Eye (tissue), 1 donor: ENCODE results near the gene LFNG.
"Not testable (repeated sequence)": the region's sequence is repeated elsewhere in the genome, so short reads cannot be mapped to it uniquely, and the experiment has no call there.

ENCODE experiments used
- DNase-seq: peaks from one replicate; pipeline ENCODE4 v3.0.0-alpha.2; 2015

The LFNG gene

DNA sequence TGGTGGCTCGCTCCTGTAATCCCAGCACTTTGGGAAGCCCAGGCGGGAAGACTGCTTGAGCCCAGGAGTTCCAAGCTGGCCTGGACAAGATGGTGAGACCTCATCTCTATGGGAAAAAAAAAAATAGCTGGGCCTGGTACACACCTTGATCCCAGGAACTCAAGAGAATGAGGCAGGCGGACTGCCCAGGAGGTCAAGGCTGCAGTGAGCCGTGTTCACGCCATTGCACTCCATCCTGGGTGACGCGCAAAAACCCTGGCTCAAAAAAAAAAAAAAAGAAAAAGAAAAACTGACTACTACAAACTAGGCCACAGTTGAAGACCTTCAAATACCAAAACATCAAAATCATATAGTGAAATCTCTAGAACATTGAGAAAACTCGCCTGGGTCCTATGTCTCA is 31.8 kb downstream of the LFNG start:
- DNase-seq = no peak

DNA sequence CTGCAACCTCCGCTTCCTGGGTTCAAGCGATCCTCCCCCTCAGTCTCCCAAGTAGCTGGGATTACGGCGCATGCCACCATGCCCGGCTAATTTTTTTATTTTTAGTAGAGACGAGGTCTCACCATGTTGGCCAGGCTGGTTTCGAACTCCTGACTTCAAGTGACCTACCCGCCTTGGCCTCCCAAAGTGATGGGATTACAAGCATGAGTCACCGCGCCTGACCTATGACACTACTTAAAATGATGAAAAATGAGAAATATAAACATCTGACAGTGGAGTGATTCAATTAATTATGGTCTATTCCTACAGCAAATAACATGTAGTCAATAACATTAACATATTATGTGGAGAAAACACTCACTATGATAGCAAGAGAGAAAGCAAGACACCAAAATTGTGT is 33.5 kb downstream of the LFNG start:
- no peak for DNase-seq

DNA sequence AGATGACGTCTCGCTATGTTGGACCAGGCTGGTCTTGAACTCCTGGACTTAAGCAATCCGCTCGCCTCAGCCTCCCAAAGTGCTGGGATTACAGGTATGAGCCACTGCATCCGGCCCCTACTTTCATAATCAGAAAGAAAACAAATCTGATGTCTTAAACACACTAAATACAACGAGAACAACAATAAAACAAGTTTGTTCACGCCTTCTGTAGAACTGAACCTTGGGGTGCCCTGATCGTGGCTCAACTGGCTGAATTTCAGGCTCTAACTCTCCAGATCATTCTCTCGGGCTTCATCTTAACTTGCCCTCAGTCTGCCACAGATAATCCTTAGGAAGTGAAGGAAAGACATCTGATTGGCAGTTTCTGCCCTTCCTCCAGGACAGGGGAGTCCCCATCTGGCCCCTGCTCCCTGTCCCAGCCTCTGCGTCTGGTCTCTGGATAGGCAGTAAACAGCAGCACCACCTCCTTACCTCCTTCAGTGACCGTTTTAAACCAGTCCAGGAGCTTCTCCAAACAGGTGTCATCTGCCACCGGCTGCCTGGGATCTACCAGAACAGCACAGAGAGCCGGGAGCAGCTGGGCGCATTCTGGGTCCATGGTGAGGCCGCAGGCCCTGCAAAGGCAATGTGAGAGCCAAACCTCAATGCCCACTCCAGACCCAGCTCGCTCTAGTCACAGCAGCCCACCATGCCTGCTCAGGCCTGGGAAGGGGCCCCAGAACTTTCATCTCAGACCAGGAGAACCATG is 34.4 kb downstream of the LFNG start:
- no peak for DNase-seq

DNA sequence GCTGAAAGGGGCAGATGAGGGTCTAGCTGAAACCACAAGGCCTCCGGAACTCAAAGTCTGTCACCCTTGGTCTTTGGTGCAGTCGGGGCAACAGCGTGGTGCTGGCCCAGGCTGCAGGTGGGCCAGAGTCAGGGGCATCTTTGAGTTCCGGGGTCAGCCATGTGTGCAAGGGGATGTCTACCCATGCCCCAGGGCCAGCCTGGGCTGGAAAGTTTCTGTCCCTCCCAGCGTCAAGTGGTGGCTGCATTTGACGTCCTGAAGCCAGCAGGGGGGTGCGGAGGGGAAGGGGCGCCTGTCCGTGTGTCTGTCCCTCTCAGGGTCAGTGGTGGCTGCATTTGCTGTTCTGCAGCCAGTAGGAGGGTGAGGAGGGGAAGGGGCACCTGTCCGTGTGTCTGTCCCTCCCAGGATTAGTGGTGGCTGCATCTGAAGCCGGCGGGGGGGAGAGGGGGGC is 35.1 kb downstream of the LFNG start:
- DNase-seq = no peak

DNA sequence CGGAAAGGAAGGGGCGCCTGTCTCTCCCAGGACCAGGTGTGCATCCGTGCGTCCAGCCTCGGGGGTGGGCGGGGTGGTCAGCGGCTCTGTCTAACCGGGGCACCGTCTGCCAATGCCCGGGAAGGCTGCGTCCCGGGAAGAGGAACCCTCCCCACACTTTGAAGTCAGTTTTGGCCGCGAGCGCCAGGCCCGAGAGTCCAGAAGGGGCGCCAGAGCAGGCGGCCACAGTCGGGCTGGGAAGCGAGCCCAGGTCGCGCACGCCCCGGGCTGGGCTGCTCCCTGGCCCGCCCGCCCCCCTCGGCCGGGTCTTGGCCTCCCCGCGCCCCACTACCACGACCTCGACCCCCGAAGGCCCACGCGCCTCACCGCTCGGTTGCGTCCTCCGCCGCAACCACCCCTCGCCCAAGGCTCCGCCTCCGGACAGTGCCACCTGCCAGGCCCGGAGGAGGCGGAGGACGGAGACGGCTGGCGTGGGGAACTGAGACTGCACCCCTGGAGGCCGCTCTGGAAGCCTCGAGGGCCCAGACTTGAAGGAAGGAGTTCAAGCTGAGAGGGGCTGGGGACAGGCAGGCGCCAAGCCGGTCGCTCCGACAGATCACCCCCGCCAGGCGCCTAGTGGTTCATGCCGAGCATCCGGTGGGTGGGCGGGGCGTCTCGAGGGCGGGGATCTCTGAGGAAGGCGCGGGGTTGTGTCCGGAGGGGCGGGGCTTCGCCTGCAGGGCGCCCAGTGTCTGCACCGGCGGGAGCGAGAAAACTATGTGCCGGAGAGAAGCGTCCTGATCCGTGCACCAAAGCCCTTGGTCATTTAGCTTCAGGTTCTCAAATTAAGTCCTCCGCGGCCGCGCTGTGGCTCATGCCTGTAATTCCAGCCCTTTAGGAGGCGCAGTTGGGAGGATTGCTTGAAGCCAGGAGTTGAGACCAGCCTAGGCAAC is 35.8 kb downstream of the LFNG start, which contains the start of gene BRAT1:
TSS of gene BRAT1 (minus strand) at position 404 of the 932 bp plus-strand sequence. CDS start 1,093 bp downstream, outside the sequence.
- DNase-seq = peak; percentile 97

DNA sequence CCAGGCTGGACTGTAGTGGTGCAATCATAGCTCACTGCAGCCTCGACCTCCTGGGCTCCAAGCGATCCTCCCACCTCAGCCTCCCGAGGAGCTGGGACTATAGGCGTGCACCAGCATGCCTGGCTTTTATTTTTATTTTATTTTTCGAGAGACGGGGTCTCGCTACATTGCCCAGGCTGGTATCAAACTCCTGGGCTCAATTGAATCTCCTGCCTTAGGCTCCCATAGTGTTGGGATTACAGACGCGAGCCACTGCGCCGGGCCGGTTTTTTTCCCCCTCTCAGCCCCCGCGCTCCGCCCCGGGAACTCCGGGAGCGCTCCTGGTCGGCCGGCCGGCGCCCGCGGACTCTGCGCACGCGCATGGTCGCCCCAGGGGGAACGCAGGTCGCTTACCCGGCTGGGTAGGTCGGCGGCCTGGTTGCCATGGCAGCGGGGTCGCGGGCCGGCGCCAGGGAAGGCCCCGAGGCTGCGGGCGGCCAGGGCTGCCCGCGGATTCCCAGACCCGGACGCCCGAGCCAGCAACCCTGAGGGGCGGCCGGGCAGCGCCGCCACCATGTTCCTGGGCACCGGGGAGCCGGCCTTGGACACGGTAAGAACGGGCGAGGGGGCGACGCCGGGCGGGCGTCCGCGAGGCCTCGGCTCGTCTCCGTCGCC is 39.2 kb downstream of the LFNG start, which contains the start of gene IQCE:
TSS of gene IQCE (plus strand) at position 351 of the 654 bp plus-strand sequence. CDS start at position 554, 203 bp downstream.
- peak; percentile 94 for DNase-seq

DNA sequence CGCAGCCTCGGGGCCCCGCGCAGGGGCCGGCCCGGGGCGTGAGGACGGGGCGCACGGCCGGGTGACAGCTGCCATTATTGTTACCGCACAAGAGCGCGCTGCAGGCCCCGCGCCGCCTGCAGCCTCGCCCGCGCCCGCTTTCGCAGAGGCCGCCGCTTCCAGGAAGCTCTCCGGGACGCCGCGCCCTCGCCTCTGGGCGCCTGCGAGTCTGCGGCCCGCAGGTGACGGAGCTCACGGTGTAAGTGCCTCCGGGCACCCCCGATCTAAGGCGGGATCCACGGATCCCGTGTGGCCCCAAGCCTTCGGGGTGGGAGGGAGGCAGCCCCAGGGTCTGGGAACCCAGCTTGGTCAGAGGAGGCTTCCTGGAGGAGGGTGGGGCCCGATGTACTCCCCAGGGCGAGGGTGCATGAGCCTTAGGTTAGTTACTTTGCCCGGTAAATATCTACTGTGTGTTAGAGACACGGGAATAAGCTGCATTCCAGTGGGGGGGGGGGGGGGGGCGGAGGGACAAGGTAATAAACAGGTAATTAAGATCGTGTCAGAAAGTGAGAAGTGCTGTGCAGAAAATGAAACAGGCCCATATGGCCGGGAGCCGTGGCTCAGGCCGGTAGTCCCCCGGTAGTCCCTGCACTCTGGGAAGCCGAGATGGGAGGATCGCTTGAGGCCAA is 39.8 kb downstream of the LFNG start:
- no peak for DNase-seq

DNA sequence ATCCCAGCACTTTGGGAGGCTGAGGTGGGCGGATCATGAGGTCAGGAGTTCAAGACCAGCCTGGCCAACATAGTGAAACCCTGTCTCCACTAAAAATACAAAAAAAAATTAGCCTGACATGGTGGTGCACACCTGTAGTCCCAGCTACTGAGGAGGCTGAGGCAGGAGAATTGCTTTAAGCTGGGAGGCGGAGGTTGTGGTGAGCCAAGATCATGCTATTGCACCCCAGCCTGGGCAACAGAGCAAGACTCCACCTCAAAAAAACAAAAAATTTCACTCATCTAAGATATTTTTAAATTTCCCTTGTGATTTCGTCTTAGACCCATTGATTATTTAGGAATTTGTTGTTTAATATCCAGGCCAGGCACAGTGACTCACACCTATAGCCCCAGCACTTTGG is 44.4 kb downstream of the LFNG start:
- DNase-seq = not testable (repeated sequence)

DNA sequence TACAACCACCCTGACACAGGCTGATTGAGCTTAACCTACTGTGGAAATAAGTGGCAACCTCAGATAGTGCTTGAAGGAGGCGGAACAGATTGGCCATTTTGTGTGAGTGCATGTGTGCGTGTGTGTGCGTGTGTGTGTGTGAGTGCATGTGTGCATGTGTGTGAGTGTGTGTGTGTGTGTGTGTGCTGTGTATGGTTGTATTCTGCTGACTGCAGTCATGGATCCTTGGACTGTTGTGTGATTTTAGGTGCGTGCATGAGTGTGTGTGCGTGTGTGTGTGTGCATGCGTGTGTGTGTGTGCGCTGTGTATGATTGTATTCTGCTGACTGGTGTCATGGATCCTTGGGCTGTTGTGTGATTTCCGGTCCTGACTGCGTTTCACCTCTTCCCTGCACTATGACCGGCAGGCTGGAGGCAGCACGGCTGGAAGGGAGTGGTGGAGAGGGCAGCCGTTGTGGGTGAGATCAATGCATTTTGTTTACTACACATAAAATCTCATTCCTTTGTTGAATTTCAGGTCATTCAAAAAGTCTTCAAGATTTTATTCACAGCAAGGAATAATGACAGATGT is 45.5 kb downstream of the LFNG start:
- no peak for DNase-seq

DNA sequence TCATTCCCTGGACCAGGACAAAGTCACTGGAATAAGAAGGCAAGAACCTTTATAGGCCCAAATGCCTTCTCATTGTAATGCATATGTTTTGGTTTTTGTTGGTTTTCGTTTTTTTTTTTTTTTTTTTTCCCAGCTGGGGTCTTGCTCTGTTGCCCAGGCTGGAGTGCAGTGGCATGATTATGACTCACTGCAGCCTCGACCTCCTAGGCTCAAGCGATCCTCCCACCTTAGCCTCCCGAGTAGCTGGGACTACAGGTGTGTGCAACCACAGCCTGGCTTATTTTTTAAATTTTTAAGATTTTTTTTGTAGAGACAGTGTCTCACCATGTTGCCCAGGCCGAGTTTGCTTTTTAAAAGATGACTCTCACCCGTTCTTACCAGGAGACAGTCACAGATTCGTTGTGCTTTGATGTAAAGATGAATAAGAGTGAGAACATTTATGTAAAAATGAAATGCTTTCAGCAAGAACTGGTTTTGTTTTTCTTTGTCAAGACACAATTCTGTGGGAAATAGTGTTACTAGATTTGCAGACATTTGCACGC is 46.8 kb downstream of the LFNG start:
- no peak for DNase-seq

DNA sequence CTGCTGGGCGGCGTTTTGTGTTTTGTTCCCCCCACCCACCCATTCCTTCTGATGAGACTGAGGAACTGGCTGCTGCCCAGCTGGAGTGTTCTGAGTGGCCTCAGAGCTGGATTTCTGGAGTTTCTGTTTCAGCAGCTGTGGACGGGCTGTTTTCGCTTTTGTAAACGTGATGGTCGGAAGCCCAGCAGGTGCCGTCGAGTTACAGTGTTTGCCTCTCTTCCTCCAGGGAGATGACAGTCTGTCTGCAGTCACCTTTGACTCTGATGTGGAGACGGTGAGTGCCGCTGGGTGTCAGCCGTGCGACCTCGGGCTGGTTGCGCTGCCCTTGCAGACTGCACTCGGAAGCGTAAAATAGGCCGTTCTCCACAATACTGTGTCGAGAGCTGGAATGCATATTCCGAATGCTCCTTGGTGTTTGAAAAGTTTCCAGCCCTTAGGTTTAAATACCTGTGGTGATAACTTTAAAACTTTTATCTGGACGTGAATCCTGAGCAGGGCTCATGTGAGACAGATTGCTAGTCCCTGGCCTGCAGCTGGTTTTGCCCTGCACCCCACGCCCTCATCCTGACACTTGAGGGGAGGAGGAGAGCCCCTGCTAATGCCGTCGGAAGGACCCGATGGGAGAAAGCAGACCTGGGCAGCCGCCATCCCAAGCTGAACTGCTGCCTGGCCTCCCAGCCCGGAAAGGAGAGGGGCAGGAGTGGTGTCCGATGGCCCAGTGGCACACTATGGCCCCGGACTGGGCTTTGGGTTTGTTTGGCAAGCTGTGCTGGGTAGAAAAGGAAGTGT is 47.5 kb downstream of the LFNG start:
- peak; percentile 66 for DNase-seq

DNA sequence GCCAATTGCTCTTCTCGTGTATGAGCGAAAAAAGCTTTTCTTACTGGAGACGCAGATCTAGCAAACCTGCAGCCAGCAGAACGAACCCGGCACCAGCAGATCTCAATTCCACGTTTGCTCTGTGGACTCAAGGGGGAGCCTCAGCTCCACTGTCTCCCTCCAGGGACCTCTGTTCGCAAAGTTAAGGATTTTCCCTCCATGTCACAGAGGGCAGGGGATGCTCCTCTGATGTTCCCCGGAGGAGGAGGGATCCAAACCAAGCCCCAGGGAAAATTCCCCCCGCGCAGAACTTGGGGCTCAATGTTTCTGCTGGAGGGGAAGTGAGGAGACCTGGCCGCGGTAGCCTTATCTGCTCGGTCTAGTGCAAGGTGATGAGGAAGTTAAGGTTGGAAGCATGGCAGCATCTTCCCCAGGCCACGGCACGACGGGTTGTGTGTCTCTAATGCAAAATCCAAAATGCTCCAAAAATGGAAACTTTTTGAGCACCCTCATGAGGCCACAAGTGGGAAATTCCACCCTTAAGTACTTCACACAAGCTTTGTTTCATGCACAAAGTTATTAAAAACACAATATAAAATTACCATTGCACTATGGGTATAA is 48.2 kb downstream of the LFNG start:
- DNase-seq = peak; percentile 78

DNA sequence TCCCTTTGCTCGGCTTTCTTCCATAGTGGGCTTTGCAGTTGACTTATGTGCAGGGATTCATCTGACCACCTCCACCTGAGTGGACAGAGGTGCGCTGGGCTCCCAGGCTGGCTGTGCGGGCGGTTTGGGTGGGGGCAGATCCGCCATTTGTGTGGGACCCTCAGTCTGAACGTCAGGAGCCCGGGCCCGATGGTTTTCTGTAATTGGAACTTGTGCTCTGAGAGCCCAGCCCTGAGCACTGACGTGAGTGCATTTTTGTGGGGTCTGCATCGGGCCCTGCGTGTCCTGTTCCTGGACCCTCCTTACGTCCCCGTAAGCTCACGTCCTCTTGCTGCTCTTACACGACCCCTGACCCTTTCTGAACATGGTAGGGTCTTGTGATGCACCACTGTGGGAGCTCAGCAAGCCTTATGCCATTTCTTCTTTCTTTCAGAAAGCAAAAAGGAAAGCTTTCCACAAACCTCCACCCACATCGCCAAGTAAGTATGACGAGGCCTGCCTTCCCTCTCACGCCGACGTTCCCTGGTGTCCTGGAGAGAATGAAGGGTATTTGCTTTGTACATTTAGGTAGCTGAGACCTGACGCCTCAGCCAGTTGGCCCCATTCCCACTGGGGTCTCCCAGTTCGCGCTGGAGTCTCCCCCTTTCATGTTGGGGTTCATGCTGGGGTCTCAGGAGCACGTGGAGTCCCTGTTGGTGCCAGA is 49.1 kb downstream of the LFNG start:
- no peak for DNase-seq

DNA sequence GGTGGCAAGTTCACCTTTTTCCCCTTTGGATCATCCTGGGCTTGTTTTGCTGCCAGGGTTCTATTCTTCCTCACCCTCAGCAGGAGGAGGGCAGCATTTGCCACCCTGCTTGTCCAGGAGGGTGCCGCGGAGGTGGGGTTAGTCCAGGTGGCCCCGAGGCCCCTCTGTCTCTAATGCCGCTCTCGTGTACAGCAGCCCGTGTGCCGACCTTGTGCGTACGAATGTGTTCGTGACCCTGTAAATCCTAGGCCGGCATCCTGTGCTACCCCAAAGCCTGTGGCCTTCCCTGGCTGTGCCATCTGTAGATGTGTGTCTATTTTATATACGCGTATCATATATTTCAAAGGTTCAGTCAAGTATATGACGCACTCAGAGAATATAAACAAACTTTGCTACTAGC is 49.8 kb downstream of the LFNG start:
- no peak for DNase-seq

DNA sequence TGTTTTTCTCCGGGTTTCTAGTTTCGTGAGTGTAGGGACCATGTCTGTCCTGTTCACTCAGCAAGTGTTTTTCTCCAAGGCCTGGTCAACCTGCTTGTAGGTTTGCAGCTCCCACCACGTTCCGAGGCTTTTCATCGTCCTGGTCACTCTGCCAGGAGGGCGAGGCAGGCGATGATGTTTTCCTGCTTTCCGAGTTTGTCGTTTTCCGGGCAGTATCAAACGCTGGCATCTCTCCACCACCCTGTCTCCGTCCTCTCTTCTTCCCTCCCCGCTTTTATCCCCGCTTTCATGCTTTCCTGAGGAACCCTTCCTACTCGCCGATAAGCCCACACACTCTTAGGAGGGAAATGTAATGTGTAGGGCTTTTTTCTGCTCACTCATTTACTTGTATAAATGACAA is 50.4 kb downstream of the LFNG start:
- DNase-seq = no peak

DNA sequence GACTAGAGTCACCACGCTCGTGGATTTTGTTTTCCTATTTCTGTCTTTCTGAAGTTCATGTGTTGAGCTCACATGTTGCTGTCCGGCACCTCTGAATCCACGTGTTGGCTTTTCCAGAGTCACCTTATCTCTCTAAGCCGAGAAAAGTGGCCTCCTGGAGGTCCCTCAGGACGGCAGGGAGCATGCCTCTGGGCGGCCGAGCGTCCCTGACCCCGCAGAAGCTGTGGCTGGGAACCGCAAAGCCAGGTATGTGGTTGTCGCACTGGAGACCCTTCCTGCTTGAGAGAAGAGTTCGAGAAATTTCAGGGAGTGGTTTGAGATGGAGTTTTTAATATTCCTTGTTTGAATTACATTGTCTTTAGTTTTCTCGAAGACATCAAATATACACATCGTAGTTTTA is 51.8 kb downstream of the LFNG start:
- DNase-seq = no peak

DNA sequence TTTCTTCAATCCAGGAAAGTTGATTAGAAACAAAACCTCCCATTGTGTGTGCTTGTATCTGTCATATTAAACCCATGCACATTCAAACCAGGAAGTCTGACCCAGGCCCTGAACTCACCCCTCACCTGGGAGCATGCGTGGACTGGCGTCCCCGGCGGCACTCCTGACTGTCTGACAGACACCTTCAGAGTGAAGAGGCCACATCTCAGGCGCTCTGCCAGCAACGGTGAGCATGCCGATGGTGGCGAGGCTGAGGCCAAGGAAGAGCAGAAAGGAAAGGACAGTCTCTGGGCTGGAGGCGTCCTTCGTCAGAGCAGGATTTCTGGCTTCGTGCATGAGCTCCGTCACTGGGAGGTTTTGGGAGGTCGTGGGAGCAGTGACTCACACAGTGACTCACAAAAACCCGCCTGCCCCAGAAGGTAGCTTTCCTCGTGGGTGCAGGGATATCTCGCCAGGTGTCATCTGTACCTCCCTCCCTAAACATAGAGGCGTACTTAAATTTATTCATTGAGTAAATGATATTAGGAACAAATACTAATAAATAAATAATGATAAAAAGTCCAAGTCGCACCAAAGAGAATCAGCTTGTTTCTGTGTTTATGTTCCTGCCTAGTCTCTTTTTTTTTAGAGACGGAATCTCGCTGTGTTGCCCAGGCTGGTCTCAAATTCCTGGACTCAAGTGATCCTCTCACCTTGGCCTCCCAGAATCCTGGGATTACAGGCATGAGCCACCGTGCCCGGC is 52.7 kb downstream of the LFNG start:
- DNase-seq = no peak

DNA sequence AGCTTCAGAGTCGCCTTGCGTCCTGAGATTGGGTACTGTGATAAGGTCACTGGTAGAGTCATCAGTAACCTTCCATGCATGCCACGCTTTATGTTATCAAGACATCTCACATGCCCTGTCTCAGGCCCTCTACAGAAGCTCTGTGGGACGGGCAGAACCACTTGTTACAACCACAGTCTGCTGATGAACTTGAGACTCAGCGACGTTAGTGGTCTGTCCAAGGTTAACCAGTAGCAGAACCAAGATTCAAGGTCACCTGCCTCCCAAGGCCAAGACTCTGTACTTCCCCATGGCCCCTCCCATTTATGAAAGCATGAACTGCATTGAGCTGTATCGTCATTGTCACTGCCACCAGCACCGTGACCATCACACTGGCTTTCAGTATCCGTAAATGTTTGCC is 54.2 kb downstream of the LFNG start:
- no peak for DNase-seq

DNA sequence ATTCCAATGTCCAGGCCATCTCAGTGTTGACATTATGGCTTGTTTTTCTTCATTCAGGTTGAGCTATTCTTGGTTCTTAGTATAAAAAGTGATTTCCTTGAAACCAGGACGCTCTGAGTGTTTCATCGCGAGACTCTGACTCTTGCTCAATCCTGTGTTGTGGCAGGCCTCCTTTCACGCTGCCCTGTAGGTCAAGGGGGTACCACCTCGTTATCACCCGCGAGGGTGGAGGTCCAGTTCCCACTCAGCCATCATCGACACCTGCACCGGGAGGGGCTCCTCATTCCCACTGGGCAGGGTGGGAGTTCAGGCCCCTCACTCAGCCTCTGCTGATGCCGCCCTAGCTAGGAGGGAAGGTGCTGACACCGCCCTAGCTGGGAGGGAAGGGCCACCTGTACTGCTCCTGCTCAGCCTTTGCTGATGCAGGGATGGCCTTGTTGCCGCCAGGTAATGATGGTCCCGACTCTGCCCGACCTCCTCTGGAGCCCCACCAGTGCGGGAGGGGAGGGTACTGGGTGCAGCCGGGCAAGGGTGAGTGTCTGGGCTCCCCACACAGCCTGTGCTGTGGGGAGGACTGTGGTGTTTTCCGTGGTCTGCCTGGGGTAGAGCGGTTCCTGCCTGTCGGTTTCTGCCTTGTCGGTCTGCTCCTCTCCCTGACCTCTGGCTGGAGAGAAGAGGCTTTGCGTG is 55.6 kb downstream of the LFNG start:
- no peak for DNase-seq
